K562 (cell line): ENCODE measurements around the gene HARS1. TPM values are rescaled to one million over a fixed set of nuclear protein-coding genes. Genes with fewer than 3 reads are reported as not detected.

Experiments used
- CHD4 ChIP-seq: fragments of 200-600 bp; sonication (generic); IDR thresholded peaks from 3 replicates; pipeline ENCODE4 v1.6.1; 2012; ENCODE audit warnings: low read depth, mild to moderate bottlenecking, mixed read lengths, low read length, inconsistent platforms; ENCODE audit not compliant: insufficient read depth, insufficient replicate concordance, poor library complexity, severe bottlenecking
- ELF1 ChIP-seq: fragments of 200-800 bp; sonication (Bioruptor generic); IDR thresholded peaks from 2 replicates; pipeline ENCODE4 v1.6.1; 2016; ENCODE audit warnings: missing genetic modification characterization, missing compliant biosample characterization
- ESRRB ChIP-seq: fragments of 250-450 bp; sonication (Bioruptor Pico); IDR thresholded peaks from 2 replicates; pipeline ENCODE4 v1.5.0; 2020; ENCODE audit warnings: mild to moderate bottlenecking, moderate library complexity, borderline replicate concordance
- FOXM1 ChIP-seq, 2 experiments: fragments of 450-650 bp in 1 of 2; sonication (generic) in 1 of 2; formaldehyde crosslinking in 1 of 2; IDR thresholded peaks; 2 replicates each; pipeline versions ENCODE4 v1.6.1 to v1.9.0; 2017 to 2022; ENCODE audit warnings: low read depth in 2 of 2, mild to moderate bottlenecking in 2 of 2, missing genetic modification reagents in 1 of 2, moderate library complexity in 1 of 2
- HEY1 ChIP-seq: fragments of 250-450 bp; sonication (Bioruptor Pico); IDR thresholded peaks from 2 replicates; pipeline ENCODE4 v1.5.0; 2020; ENCODE audit warnings: mild to moderate bottlenecking, moderate library complexity, borderline replicate concordance
- HIVEP1 ChIP-seq: fragments of 250-450 bp; sonication (Bioruptor Pico); IDR thresholded peaks from 2 replicates; pipeline ENCODE4 v1.4.0; 2020; ENCODE audit warnings: mild to moderate bottlenecking
- MAX ChIP-seq: sonication (generic); formaldehyde crosslinking; IDR thresholded peaks from 2 replicates; pipeline ENCODE4 v1.9.0; 2022; ENCODE audit warnings: mild to moderate bottlenecking, missing genetic modification reagents
- MCM2 ChIP-seq: fragments of 450-650 bp; IDR thresholded peaks from 2 replicates; pipeline ENCODE4 v1.6.1; 2017; ENCODE audit warnings: low read depth, mild to moderate bottlenecking
- MTA2 ChIP-seq: fragments of 450-650 bp; IDR thresholded peaks from 2 replicates; pipeline ENCODE4 v1.6.1; 2016; ENCODE audit warnings: low read depth
- MXD1 ChIP-seq: fragments of 250-450 bp; sonication (Bioruptor Pico); IDR thresholded peaks from 2 replicates; pipeline ENCODE4 v1.8.0; 2021; ENCODE audit warnings: borderline replicate concordance, mild to moderate bottlenecking, moderate library complexity; ENCODE audit not compliant: poor library complexity, severe bottlenecking
- NCOA2 ChIP-seq, 2 experiments: fragments of 450-650 bp; IDR thresholded peaks; 2 replicates each; pipeline ENCODE4 v1.6.1; 2018; ENCODE audit warnings: mild to moderate bottlenecking in 2 of 2, moderate library complexity in 1 of 2; ENCODE audit not compliant: partially characterized antibody in 2 of 2
- POLR2AphosphoS2 ChIP-seq: IDR thresholded peaks from 2 replicates; pipeline ENCODE4 v1.6.1; 2012; ENCODE audit warnings: low read length, improper control_type of control experiment
- RBFOX2 ChIP-seq: fragments of 200-400 bp; formaldehyde crosslinking; IDR thresholded peaks from 2 replicates; pipeline ENCODE4 v1.6.1; 2017; ENCODE audit warnings: low read depth, mild to moderate bottlenecking, low read length, moderate library complexity
- RBM34 ChIP-seq: fragments of 200-400 bp; formaldehyde crosslinking; IDR thresholded peaks from 2 replicates; pipeline ENCODE4 v1.6.1; 2018; ENCODE audit warnings: low read length, borderline replicate concordance; ENCODE audit not compliant: insufficient read depth
- TEAD2 ChIP-seq: fragments of 450-650 bp; IDR thresholded peaks from 2 replicates; pipeline ENCODE4 v1.6.1; 2016; ENCODE audit warnings: missing genetic modification characterization, control low read depth, missing compliant biosample characterization
- THRA ChIP-seq: fragments of 450-650 bp; IDR thresholded peaks from 2 replicates; pipeline ENCODE4 v1.6.1; 2017; ENCODE audit warnings: mild to moderate bottlenecking, moderate library complexity
- TRIM28 ChIP-seq: fragments of 450-650 bp; IDR thresholded peaks from 2 replicates; pipeline ENCODE4 v1.6.1; 2017
- TSHZ1 ChIP-seq: fragments of 250-450 bp; sonication (Bioruptor Pico); IDR thresholded peaks from 2 replicates; pipeline ENCODE4 v1.4.0; 2020; ENCODE audit warnings: mild to moderate bottlenecking, moderate library complexity
- YBX1 ChIP-seq: fragments of 450-650 bp; IDR thresholded peaks from 2 replicates; pipeline ENCODE4 v1.7.1; 2016; ENCODE audit warnings: mild to moderate bottlenecking
- ZBTB5 ChIP-seq: fragments of 450-650 bp; IDR thresholded peaks from 2 replicates; pipeline ENCODE4 v1.6.1; 2017; ENCODE audit warnings: antibody characterized with exemption
- polyA plus RNA-seq, 8 experiments: library from polyadenylated mRNA; depleted of rRNA in 4 of 8; stranded (reverse) in 5 of 8; unstranded in 3 of 8; fragments of >200 nt; fragmentation: Nextera tagmentation in 2 of 8; fragmentation: Illumina TruSeq in 1 of 8; extraction: Ambion mirVana in 2 of 8; extraction: Trizol in 1 of 8; gene quantifications; 2 replicates each; pipeline versions ENCODE4 v1.2.1 to v1.2.3, GENCODE V29; 2011 to 2014; ENCODE audit warnings: inconsistent platforms in 1 of 8, missing spikeins in 1 of 8
- total RNA-seq, 7 experiments: library from RNA; depleted of rRNA in 6 of 7; stranded (reverse); fragments of >200 nt in 6 of 7; fragmentation: Illumina TruSeq in 2 of 7; extraction: Trizol in 2 of 7; gene quantifications; 2 replicates each; pipeline versions ENCODE4 v1.2.1 to v1.2.3, GENCODE V29; 2011 to 2021; ENCODE audit warnings: low replicate concordance in 1 of 7

Gene HARS1
- total and polyA plus RNA-seq, 9 of the 15 experiments (the other 6 are each of a cell fraction or from before 2014, with no cell fraction given) = 13.5 to 88.5 (median 75.2) TPM

- TF ChIP-seq THRA (no peak; the same call in none of the 2 replicates), MAX (CRISPR knock-in tag) (peak; percentile 67), HEY1 (CRISPR knock-in tag) (no peak), CHD4 (no peak), HIVEP1 (CRISPR knock-in tag) (no peak), ESRRB (CRISPR knock-in tag) (no peak), NCOA2 (IDR thresholded peaks at IDR 0.05; ENCODE audit: partially characterized antibody in 2 of 2) (no peak), ELF1 (peak; percentile 55; the same call in 1 of the 2 replicates), ZBTB5 (no peak), MCM2 (no peak), TRIM28 (no peak; the same call in 1 of the 2 replicates), FOXM1 (IDR thresholded peaks at IDR 0.05; ENCODE audit: low read depth) (no peak), FOXM1 (CRISPR knock-in tag; IDR thresholded peaks at IDR 0.05; ENCODE audit: low read depth) (no peak), MXD1 (no peak), TEAD2 (tag) (no peak), POLR2AphosphoS2 (no peak), RBFOX2 (peak; percentile 95), RBM34 (no peak), YBX1 (no peak), MTA2 (no peak), TSHZ1 (CRISPR knock-in tag) (no peak)
Observed at GRCh38 chr5:140639148-140639981, 51.8 kb downstream of the HARS1 start, which contains the start of gene TMCO6 (continued).
